ENCODE measurements around the gene UROC1. TPM values are rescaled to one million over a fixed set of nuclear protein-coding genes. Genes with fewer than 3 reads are reported as not detected.

UROC1 gene
- total and polyA plus RNA-seq, 2 donors = 0.07 to 0.38 TPM

DNA sequence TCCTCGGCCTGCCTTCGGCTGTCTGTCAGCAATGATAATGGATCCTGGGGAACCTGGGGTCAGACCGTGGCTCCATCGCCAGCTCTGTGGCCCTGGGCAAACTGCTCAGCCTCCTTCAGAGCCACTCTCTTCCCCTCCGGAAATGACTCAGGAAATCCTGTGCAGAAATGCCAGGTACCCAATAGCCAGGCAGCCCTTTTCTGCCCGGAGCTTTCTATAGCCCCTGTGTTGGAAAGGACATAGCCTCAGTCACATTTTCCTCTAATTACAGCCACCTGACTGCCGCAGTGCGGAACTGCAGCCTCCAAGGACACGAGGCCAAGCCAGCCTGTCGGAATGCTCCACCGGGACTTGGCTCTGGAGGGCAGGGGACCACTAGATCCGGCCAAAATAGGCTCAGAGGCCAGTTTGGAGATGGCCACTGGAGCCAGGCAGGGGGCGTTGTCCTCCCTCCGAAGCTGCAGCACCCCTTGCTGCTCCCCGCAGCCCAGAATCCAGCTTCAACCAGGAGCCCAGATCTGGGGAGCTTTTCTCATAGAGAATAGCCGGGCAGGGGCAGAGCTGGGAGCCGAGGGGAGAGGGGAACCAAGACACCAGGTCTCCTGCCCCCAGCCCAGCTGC lies 30.3 kb downstream of the UROC1 start:
- Histone ChIP-seq H3K27me3 (ENCODE audit: control insufficient read depth in 2 of 2, insufficient read depth in 1 of 2, low read length in 1 of 2) (no peaks in the 10 kb centered on the region), H3K9me3 (ENCODE audit: control insufficient read depth in 2 of 2, insufficient read depth in 1 of 2, low read length in 1 of 2) (no peaks in the 10 kb centered on the region), H3K36me3 (ENCODE audit: control insufficient read depth in 2 of 2, insufficient read depth in 2 of 2, low read length in 1 of 2) (no peaks in the 10 kb centered on the region), H3K4me1 (ENCODE audit: control insufficient read depth in 2 of 2, insufficient read depth in 2 of 2, low read length in 2 of 2) (peaks cover 3 to 49% of the 10 kb centered on the region in 2 donors), H3K4me3 (ENCODE audit: low read length in 2 of 2) (no peak overlapping the region), H3K27ac (ENCODE audit: low read depth in 1 of 2, low read length in 1 of 2) (peak overlapping the region in 1 of 2 donors; percentile 26)
- WGBS = 49% methylated on average over 17 of the region's 17 CpGs
- DNase-seq (ENCODE audit: low read depth in 6 of 9, low spot score in 9 of 9) = peak in 1 of 9 donors; percentile 58

DNA sequence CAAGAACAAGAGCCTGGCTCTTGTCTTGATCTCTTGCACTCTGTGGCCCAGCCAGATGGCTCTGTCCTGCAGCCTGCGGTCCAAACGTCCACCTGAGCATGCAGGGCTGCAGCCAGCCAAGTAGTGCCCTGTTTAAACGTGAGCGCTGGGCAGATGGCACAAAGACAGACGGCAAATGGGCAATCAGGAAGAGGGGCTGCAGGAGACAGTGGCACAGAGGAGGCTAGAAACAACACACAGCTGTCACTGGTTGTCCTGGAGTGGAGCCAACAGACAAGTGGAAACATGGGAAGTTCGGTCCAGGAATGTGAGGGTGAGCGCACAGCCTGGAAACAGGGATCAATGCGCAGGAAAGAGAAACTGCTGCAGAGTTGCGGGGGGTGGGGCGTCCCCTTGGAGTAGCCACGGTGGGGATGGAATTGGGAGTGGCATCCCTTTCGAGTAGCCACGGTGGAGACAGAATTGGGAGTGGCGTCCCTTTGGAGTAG lies 31.2 kb downstream of the UROC1 start:
- no peaks in the 10 kb centered on the region for H3K36me3 ChIP-seq (ENCODE audit: control insufficient read depth in 2 of 2, insufficient read depth in 2 of 2, low read length in 1 of 2)
- WGBS = 98% methylated on average over 14 of the region's 14 CpGs
- no peak overlapping the region for H3K27ac ChIP-seq (ENCODE audit: low read depth in 1 of 2, low read length in 1 of 2)
- DNase-seq (ENCODE audit: low read depth in 6 of 9, low spot score in 9 of 9) = no peak
- H3K9me3 ChIP-seq (ENCODE audit: control insufficient read depth in 2 of 2, insufficient read depth in 1 of 2, low read length in 1 of 2) = no peaks in the 10 kb centered on the region
- H3K27me3 ChIP-seq (ENCODE audit: control insufficient read depth in 2 of 2, insufficient read depth in 1 of 2, low read length in 1 of 2) = no peaks in the 10 kb centered on the region
- peaks cover 3 to 40% of the 10 kb centered on the region in 2 donors for H3K4me1 ChIP-seq (ENCODE audit: control insufficient read depth in 2 of 2, insufficient read depth in 2 of 2, low read length in 2 of 2)
- H3K4me3 ChIP-seq (ENCODE audit: low read length in 2 of 2) = no peak overlapping the region

DNA sequence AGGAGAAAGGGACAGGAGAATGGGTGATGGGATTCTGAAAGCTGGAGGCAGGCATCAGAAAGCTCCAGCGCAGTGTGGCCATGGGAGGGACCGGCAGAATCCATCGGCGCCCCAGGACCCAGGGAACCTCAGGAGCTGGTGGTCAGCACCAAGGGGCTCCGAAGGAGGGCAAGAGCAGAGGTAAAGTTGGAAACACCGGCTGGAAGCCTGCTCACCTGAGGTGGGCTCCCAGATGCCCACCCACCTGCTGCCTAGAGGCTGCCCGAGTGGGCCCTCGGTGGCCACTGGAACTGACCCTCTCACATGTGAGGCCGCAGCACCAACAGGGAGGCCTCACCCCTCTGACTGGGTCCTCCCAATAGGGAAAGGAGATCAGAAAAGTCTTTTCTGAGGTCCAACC lies 31.6 kb downstream of the UROC1 start:
- Histone ChIP-seq H3K4me3 (ENCODE audit: low read length in 2 of 2) (no peak overlapping the region), H3K4me1 (ENCODE audit: control insufficient read depth in 2 of 2, insufficient read depth in 2 of 2, low read length in 2 of 2) (peaks cover 3 to 35% of the 10 kb centered on the region in 2 donors), H3K9me3 (ENCODE audit: control insufficient read depth in 2 of 2, insufficient read depth in 1 of 2, low read length in 1 of 2) (no peaks in the 10 kb centered on the region), H3K27me3 (ENCODE audit: control insufficient read depth in 2 of 2, insufficient read depth in 1 of 2, low read length in 1 of 2) (no peaks in the 10 kb centered on the region), H3K27ac (ENCODE audit: low read depth in 1 of 2, low read length in 1 of 2) (no peak overlapping the region), H3K36me3 (ENCODE audit: control insufficient read depth in 2 of 2, insufficient read depth in 2 of 2, low read length in 1 of 2) (no peaks in the 10 kb centered on the region)
- WGBS = over 99% methylated on average over 9 of the region's 9 CpGs
- DNase-seq (ENCODE audit: low read depth in 6 of 9, low spot score in 9 of 9) = no peak

DNA sequence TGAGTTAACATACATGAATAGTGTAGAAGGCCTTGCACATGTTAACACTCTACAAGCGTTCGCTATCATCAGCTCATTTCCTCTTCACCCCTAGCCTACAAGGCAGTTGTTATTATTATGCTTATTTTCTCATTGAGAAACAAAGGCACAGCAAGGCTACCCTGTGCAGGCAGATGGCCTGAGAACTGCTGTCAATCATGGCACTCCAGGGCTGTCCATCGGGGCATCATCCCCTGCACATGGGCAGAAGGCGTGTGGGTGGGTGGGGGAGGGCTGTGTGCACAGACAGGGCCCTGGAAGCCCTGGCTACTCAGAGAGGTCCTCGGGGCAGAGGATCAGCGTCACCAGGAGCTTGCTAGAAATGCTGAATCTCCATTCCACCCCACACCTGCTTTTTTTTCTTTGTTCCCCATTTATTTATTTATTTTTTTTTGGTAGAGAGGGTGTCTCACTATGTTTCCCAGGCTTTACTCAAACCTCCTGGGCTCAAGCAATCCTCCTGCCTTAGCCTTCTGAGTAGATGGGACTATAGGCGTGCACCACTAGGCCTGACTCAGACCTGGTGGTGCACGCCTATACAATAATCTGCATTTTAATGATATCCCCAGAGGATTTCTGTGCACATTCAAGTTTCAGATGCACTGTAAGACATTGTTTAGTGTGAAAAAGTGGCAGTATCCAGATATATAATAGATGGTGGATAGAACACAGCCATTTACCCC lies 32.2 kb downstream of the UROC1 start:
- H3K4me3 ChIP-seq (ENCODE audit: low read length in 2 of 2) = no peak overlapping the region
- no peaks in the 10 kb centered on the region for H3K27me3 ChIP-seq (ENCODE audit: control insufficient read depth in 2 of 2, insufficient read depth in 1 of 2, low read length in 1 of 2)
- no peaks in the 10 kb centered on the region for H3K36me3 ChIP-seq (ENCODE audit: control insufficient read depth in 2 of 2, insufficient read depth in 2 of 2, low read length in 1 of 2)
- no peaks in the 10 kb centered on the region for H3K9me3 ChIP-seq (ENCODE audit: control insufficient read depth in 2 of 2, insufficient read depth in 1 of 2, low read length in 1 of 2)
- no peak overlapping the region for H3K27ac ChIP-seq (ENCODE audit: low read depth in 1 of 2, low read length in 1 of 2)
- WGBS = 88% methylated on average over 8 of the region's 8 CpGs
- peaks cover 3 to 29% of the 10 kb centered on the region in 2 donors for H3K4me1 ChIP-seq (ENCODE audit: control insufficient read depth in 2 of 2, insufficient read depth in 2 of 2, low read length in 2 of 2)
- no peak for DNase-seq (ENCODE audit: low read depth in 6 of 9, low spot score in 9 of 9)

DNA sequence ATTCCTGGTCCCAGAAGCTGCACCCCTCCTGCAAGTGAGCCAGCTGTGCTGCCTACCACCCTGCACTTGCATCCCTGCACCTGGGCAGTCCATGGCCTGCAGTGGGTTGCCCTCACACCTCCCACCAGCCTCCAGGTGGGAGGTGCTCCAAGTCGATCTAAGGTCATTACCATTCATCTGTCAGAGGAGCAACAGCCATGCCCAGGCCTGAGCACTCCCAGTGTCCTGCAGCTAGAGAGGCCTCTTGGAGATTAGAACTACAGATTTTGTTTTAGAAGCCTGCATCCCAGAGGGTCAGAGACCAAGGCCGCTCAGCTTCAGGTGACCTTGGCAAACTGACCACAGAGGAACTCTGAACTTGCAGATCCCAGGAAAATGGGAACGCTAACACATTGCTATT lies 32.9 kb downstream of the UROC1 start:
- Histone ChIP-seq H3K27ac (ENCODE audit: low read depth in 1 of 2, low read length in 1 of 2) (no peak overlapping the region), H3K36me3 (ENCODE audit: control insufficient read depth in 2 of 2, insufficient read depth in 2 of 2, low read length in 1 of 2) (no peaks in the 10 kb centered on the region), H3K4me1 (ENCODE audit: control insufficient read depth in 2 of 2, insufficient read depth in 2 of 2, low read length in 2 of 2) (peaks cover 3 to 28% of the 10 kb centered on the region in 2 donors), H3K27me3 (ENCODE audit: control insufficient read depth in 2 of 2, insufficient read depth in 1 of 2, low read length in 1 of 2) (no peaks in the 10 kb centered on the region), H3K9me3 (ENCODE audit: control insufficient read depth in 2 of 2, insufficient read depth in 1 of 2, low read length in 1 of 2) (no peaks in the 10 kb centered on the region), H3K4me3 (ENCODE audit: low read length in 2 of 2) (no peak overlapping the region)
- no peak for DNase-seq (ENCODE audit: low read depth in 6 of 9, low spot score in 9 of 9)
- 91% methylated on average over 3 of the region's 3 CpGs for WGBS

DNA sequence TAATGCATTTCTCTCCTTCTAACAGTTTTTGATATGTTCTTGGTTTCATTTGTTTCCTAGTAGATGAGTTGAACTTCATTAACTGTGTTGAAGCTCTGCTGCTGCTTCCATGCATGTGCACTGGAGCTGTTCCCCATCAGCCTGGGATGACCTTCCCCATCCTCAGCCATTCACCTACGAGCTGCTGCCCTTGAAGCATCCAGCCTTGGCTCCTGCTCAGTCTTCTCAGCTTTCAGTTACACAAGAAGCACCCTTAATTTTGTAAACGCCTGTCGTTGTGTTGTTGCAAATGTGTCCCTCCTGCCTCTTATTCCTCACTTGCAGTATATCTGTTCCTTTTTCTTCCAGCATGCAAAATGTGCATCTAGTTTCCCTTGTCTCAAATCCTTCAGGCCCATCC lies 33.4 kb downstream of the UROC1 start:
- H3K27ac ChIP-seq (ENCODE audit: low read depth in 1 of 2, low read length in 1 of 2) = no peak overlapping the region
- DNase-seq (ENCODE audit: low read depth in 6 of 9, low spot score in 9 of 9) = no peak
- peaks cover 3 to 28% of the 10 kb centered on the region in 2 donors for H3K4me1 ChIP-seq (ENCODE audit: control insufficient read depth in 2 of 2, insufficient read depth in 2 of 2, low read length in 2 of 2)
- WGBS = 92% methylated on average over 3 of the region's 3 CpGs
- H3K27me3 ChIP-seq (ENCODE audit: control insufficient read depth in 2 of 2, insufficient read depth in 1 of 2, low read length in 1 of 2) = no peaks in the 10 kb centered on the region
- H3K36me3 ChIP-seq (ENCODE audit: control insufficient read depth in 2 of 2, insufficient read depth in 2 of 2, low read length in 1 of 2) = no peaks in the 10 kb centered on the region
- H3K4me3 ChIP-seq (ENCODE audit: low read length in 2 of 2) = no peak overlapping the region
- no peaks in the 10 kb centered on the region for H3K9me3 ChIP-seq (ENCODE audit: control insufficient read depth in 2 of 2, insufficient read depth in 1 of 2, low read length in 1 of 2)

DNA sequence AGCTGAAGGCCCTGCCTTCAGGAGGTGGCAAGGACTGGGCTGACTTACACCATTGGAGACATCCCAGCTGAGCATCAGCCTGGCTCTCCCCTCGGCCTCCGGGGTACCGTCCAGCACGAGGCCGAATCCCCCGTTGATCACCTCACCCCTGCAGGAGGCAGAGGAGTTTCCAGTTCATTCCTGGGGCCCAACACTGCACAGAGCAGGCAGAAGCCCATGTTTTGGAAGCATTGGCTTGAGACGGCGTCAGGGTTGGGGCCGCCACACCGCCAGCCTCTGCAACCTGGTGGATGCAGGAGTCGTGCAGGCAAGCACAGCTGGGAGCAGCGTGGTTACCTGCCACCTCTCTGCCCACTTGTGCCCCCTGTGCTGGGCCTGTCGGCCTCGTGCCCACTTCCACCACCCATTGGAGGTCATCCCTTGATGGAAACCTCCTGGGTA lies 34.2 kb downstream of the UROC1 start:
- WGBS = 94% methylated on average over 14 of the region's 14 CpGs

DNA sequence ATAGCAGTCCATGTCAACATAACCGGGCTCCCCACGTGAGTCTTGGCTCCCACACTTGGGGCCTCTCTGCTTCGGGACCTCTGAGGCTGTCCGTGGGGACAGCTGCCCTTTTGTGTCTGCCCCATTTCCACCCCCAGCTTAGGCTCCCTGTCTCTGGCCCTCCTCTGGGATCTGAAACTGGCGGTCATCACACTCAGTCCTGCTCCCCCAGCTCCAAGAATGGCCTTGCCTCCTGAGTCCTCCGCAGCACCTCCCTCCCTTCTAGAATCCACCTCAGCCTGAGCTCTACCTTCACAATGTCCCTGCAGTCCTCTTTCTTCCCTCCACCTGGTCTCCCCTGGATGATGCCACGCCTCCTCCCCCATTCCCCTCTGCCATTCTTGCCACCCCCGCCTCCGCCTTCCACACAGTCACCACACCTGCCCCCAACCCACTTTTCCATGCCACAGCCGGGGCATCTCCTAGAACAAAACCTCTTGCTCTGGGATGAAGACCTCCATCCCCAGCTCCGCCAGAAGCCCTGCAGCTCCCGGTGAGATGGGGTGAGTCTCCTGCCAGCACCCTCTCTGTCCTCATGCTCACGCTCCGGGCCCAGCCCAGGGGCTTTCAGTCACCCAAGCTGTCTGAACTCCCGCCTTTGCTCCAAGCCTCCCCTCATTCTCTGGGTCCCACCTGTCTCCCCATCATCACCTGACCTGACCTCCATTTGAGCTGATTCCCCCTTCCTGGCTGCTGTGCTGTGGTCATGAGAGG lies 34.9 kb downstream of the UROC1 start:
- Histone ChIP-seq H3K4me3 (ENCODE audit: low read length in 2 of 2) (no peak overlapping the region), H3K36me3 (ENCODE audit: control insufficient read depth in 2 of 2, insufficient read depth in 2 of 2, low read length in 1 of 2) (no peaks in the 10 kb centered on the region), H3K9me3 (ENCODE audit: control insufficient read depth in 2 of 2, insufficient read depth in 1 of 2, low read length in 1 of 2) (no peaks in the 10 kb centered on the region), H3K27me3 (ENCODE audit: control insufficient read depth in 2 of 2, insufficient read depth in 1 of 2, low read length in 1 of 2) (no peaks in the 10 kb centered on the region), H3K27ac (ENCODE audit: low read depth in 1 of 2, low read length in 1 of 2) (no peak overlapping the region), H3K4me1 (ENCODE audit: control insufficient read depth in 2 of 2, insufficient read depth in 2 of 2, low read length in 2 of 2) (peaks cover 3 to 17% of the 10 kb centered on the region in 2 donors)
- 97% methylated on average over 15 of the region's 15 CpGs for WGBS
- no peak for DNase-seq (ENCODE audit: low read depth in 6 of 9, low spot score in 9 of 9)

More for the DNA sequence above, 34.2 kb downstream of the UROC1 start:
- no peak overlapping the region for H3K4me3 ChIP-seq (ENCODE audit: low read length in 2 of 2)
- H3K27me3 ChIP-seq (ENCODE audit: control insufficient read depth in 2 of 2, insufficient read depth in 1 of 2, low read length in 1 of 2) = no peaks in the 10 kb centered on the region
- H3K36me3 ChIP-seq (ENCODE audit: control insufficient read depth in 2 of 2, insufficient read depth in 2 of 2, low read length in 1 of 2) = no peaks in the 10 kb centered on the region
- no peak overlapping the region for H3K27ac ChIP-seq (ENCODE audit: low read depth in 1 of 2, low read length in 1 of 2)
- peaks cover 3 to 24% of the 10 kb centered on the region in 2 donors for H3K4me1 ChIP-seq (ENCODE audit: control insufficient read depth in 2 of 2, insufficient read depth in 2 of 2, low read length in 2 of 2)
- no peak for DNase-seq (ENCODE audit: low read depth in 6 of 9, low spot score in 9 of 9)
- H3K9me3 ChIP-seq (ENCODE audit: control insufficient read depth in 2 of 2, insufficient read depth in 1 of 2, low read length in 1 of 2) = no peaks in the 10 kb centered on the region

Data from thymus (tissue), 11 donors.